Natural killer cell treated with Interleukin-12 subunit alpha and Interleukin-12 subunit beta and Interleukin-15 and Interleukin-18, amount 100 ng/mL, for 72 hours (primary cell): ENCODE measurements around the gene TLN1. TPM values are rescaled to one million over a fixed set of nuclear protein-coding genes. Genes with fewer than 3 reads are reported as not detected.

Experiments used
- ATAC-seq, 2 donors: fragments of 150-1000 bp; cut with Tn5 transposase in 1 of 2; sonication (Bioruptor Pico), chemical (Tn5 transposase) in 1 of 2; 2 replicates each; pipeline ENCODE4 v1.10.0; 2021
- DNase-seq: peaks from one replicate; pipeline ENCODE4 v3.0.0; 2022; ENCODE audit warnings: low spot score
- H3K27ac Mint-ChIP-seq, 2 donors: 1 replicate in 1 of 2; 2 replicates in 1 of 2; pipeline ENCODE4 v1.8.0; 2022; ENCODE audit warnings: mixed read lengths in 2 of 2, mild to moderate bottlenecking in 1 of 2, moderate library complexity in 1 of 2
- H3K27me3 Mint-ChIP-seq, 2 donors: 1 replicate in 1 of 2; 2 replicates in 1 of 2; pipeline ENCODE4 v1.8.0; 2022; ENCODE audit warnings: mixed read lengths in 2 of 2
- H3K36me3 Mint-ChIP-seq: one replicate; pipeline ENCODE4 v1.8.0; 2022; ENCODE audit warnings: mixed read lengths
- H3K4me1 Mint-ChIP-seq, 2 donors: 1 replicate in 1 of 2; 2 replicates in 1 of 2; pipeline ENCODE4 v1.8.0; 2022; ENCODE audit warnings: low read depth in 2 of 2, mixed read lengths in 2 of 2, mild to moderate bottlenecking in 1 of 2
- H3K4me3 Mint-ChIP-seq: one replicate; pipeline ENCODE4 v1.8.0; 2022; ENCODE audit warnings: mixed read lengths
- H3K9me3 Mint-ChIP-seq: 2 replicates; pipeline ENCODE4 v1.8.0; 2022; ENCODE audit warnings: mixed read lengths
- total RNA-seq, 2 donors: library from RNA; stranded (reverse); gene quantifications; one replicate each; pipeline ENCODE4 v1.2.3, GENCODE V29; 2022

TLN1 gene
- total RNA-seq, 2 donors from 2014 or later = 490 to 539 TPM

GRCh38 chr9:35650341-35651158 is 81.4 kb downstream of the TLN1 start, which contains the start of gene SIT1:
SIT1 (minus strand) TSS chr9:35650931; CDS start chr9:35650853, 78 bp downstream.
- Mint-ChIP-seq H3K4me3 (peak within 1 kb of the TSS; percentile 60), H3K36me3 (no peaks in the 10 kb centered on the region), H3K4me1 (peaks cover 34 to 35% of the 10 kb centered on the region in 2 donors), H3K27me3 (no peaks in the 10 kb centered on the region), H3K9me3 (no peaks in the 10 kb centered on the region), H3K27ac (peak within 1 kb of the TSS; percentile 86 to 94)
- ATAC-seq (no peak), DNase-seq (no peak)

- Mint-ChIP-seq H3K4me1 (peaks cover 36% of the 10 kb centered on the region in 2 donors), H3K4me3 (peak overlapping the region; percentile 60), H3K27me3 (no peaks in the 10 kb centered on the region), H3K9me3 (no peaks in the 10 kb centered on the region), H3K36me3 (no peaks in the 10 kb centered on the region), H3K27ac (peak overlapping the region; percentile 86 to 94)
- no peak for DNase-seq
- ATAC-seq = no peak
These were observed 82.3 kb downstream of the TLN1 start for GRCh38 chr9:35649431-35650340.

Other genes with a start within 250 kb of the TLN1 start
- gene RUSC2, start 242.1 kb downstream of the TLN1 start, total RNA-seq = 1 to 10 TPM; 5.6 to 8.3 TPM
- 10 to 100 TPM; 41.4 to 43.3 TPM for gene TESK1, start 126.9 kb downstream of the TLN1 start, total RNA-seq
- 1 to 10 TPM; 7.0 to 8.8 TPM for gene CD72, start 113.8 kb downstream of the TLN1 start, total RNA-seq
- gene SIT1, start 81.3 kb downstream of the TLN1 start, total RNA-seq = 1 to 10 TPM; 3.5 to 7.1 TPM
- 1,000 to 10,000 TPM; 3,856 to 4,437 TPM for gene RMRP, start 74.2 kb downstream of the TLN1 start, total RNA-seq
- gene CCDC107, start 73.9 kb downstream of the TLN1 start, total RNA-seq = 10 to 100 TPM; 12.0 to 21.5 TPM
- gene ARHGEF39, start 67.0 kb downstream of the TLN1 start, total RNA-seq = 10 to 100 TPM in 1 of 2 donors, 1 to 10 TPM in 1; 4.6 to 14.2 TPM
- gene CA9, start 58.3 kb downstream of the TLN1 start, total RNA-seq = not detected
- gene TPM2, start 42.3 kb downstream of the TLN1 start, total RNA-seq = 1 to 10 TPM; 1.4 to 5.9 TPM
- 10 to 100 TPM; 29.4 to 35.7 TPM for gene CREB3, start 471 bp upstream of the TLN1 start, total RNA-seq
- gene GBA2, start 17.0 kb upstream of the TLN1 start, total RNA-seq = 10 to 100 TPM; 68.4 to 81.4 TPM
- gene RGP1, start 17.1 kb upstream of the TLN1 start, total RNA-seq = 10 to 100 TPM; 17.9 to 19.6 TPM
- not detected for gene MSMP, start 22.1 kb upstream of the TLN1 start, total RNA-seq
- 10 to 100 TPM in 1 of 2 donors, 1 to 10 TPM in 1; 5.0 to 11.3 TPM for gene NPR2, start 59.4 kb upstream of the TLN1 start, total RNA-seq
- 1 to 10 TPM in 1 of 2 donors, under 1 TPM in 1; 0.19 to 1.6 TPM for gene SPAG8, start 80.1 kb upstream of the TLN1 start, total RNA-seq
- gene HINT2, start 82.8 kb upstream of the TLN1 start, total RNA-seq = 10 to 100 TPM; 40.8 to 46.8 TPM
- gene FAM221B, start 96.5 kb upstream of the TLN1 start, total RNA-seq = not detected
- gene TMEM8B, start 97.0 kb upstream of the TLN1 start, total RNA-seq = 1 to 10 TPM; 1.8 TPM
- not detected for gene OR13J1, start 138.2 kb upstream of the TLN1 start, total RNA-seq
- gene HRCT1, start 174.0 kb upstream of the TLN1 start, total RNA-seq = not detected
- gene SPAAR, start 177.3 kb upstream of the TLN1 start, total RNA-seq = not detected
- not detected for gene OR2S2, start 226.0 kb upstream of the TLN1 start, total RNA-seq